ENCODE measurements around the gene SMARCE1. TPM values are rescaled to one million over a fixed set of nuclear protein-coding genes. Genes with fewer than 3 reads are reported as not detected.
A peak's percentile ranks its signal among the peaks of the same experiment; 100 is the strongest.

The SMARCE1 gene
- total RNA-seq, 2 donors from 2014 or later = 50.4 to 54.9 TPM

DNA sequence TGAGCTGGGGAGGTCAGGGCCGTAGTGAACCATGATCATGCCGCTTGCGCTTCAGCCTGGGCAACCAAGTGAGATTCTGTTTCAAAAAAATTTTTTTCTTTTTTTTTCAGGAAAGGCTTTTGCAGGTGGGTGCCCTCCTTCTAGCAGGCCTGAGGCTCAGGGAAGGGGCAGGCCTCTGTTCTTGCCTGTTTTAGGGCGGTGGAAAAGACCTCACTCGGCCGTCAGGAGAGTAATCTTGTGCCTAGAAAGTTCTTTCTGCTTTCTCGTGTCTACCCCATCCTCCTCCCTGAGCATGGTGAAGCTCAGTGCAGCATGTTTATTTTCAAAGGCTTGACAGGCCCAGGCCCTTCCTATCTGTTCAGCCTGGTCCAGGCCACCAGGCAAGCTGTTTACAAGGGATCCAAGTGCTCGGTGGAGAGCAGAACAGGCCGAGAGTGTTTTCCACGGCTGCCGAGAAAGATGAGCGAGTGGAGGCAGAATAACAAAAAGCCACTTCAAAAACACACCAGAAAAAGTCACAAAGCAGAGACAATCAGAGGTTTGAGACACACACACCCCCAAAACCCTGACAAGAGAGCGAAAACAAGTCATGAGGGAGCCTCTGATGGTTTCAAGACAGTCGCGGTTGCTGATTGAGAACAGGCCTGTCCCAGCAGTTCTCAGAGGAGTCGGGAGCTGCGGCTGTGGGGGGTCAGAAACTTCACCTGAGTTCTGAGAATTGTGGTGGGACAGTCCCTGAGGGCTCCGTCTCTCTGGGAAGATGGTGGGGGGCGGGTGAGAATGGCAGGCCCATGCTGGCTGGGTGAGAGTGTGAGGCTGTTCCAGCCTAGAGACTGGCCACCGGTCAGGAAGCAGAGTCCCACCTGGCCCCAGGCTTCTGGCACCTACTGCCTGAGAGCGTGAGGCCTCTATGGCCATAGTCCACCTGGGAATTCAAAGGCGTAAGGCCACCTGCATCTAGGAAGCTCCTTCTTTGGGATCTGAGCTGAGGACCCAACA is 44.9 kb downstream of the SMARCE1 start:
- Histone ChIP-seq H3K4me1 (no peaks in the 10 kb centered on the region), H3K27ac (no peak overlapping the region), H3K4me3 (no peak overlapping the region), H3K36me3 (no peaks in the 10 kb centered on the region), H3K9me3 (no peaks in the 10 kb centered on the region), H3K27me3 (no peaks in the 10 kb centered on the region)
- TF ChIP-seq, protein P1, sequence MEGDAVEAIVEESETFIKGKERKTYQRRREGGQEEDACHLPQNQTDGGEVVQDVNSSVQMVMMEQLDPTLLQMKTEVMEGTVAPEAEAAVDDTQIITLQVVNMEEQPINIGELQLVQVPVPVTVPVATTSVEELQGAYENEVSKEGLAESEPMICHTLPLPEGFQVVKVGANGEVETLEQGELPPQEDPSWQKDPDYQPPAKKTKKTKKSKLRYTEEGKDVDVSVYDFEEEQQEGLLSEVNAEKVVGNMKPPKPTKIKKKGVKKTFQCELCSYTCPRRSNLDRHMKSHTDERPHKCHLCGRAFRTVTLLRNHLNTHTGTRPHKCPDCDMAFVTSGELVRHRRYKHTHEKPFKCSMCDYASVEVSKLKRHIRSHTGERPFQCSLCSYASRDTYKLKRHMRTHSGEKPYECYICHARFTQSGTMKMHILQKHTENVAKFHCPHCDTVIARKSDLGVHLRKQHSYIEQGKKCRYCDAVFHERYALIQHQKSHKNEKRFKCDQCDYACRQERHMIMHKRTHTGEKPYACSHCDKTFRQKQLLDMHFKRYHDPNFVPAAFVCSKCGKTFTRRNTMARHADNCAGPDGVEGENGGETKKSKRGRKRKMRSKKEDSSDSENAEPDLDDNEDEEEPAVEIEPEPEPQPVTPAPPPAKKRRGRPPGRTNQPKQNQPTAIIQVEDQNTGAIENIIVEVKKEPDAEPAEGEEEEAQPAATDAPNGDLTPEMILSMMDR (IDR thresholded peaks at IDR 0.05) = no peak
- no peak for DNase-seq (ENCODE audit: low spot score)

DNA sequence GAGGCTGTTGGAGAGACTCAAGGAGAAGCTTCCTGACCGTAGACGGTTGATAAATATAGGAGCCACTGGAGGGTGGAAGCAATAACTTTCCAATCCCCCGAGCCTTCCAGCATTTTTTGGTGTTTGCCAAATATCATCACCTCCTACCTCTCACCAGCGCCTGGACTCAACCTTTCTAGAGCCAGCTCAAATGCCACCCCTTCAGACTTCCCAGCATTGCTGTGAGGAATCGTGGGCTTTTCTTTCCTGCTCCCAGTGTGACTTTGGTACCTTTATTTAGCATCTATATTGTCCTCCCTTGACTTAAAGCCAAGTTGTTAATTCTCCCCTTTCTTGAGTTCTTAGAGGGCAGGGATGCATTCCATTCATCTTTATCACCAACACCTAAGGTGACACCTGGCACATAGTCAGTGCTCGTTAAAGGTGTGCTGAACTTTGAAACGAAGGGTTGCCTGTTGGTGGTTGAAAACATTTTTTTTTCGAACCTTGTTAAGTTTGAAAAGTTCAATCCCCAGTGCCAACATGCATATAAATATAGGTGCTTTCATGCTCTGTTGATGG is 47.1 kb downstream of the SMARCE1 start:
- DNase-seq (ENCODE audit: low spot score) = no peak
- Histone ChIP-seq H3K9me3 (no peaks in the 10 kb centered on the region), H3K27me3 (no peaks in the 10 kb centered on the region), H3K27ac (no peak overlapping the region), H3K4me3 (no peak overlapping the region), H3K4me1 (no peaks in the 10 kb centered on the region), H3K36me3 (no peaks in the 10 kb centered on the region)
- TF ChIP-seq, protein P1 (IDR thresholded peaks at IDR 0.05) = no peak

DNA sequence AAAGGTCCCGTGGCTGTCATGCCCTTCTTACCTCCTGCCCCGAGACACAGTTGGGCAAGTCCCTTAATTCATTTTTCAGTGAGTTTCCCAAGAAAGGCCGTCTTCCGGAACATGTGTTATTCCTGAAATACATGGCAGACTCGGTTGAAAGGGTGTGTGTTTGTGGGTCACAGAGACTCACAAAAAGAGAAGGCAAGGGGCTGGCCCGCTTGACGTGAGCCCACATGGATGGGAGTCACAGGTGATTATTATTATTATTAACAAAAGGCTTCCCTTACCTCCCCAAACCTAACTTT is 48.2 kb downstream of the SMARCE1 start:
- Histone ChIP-seq H3K4me3 (no peak overlapping the region), H3K27ac (no peak overlapping the region), H3K4me1 (no peaks in the 10 kb centered on the region), H3K9me3 (no peaks in the 10 kb centered on the region), H3K27me3 (no peaks in the 10 kb centered on the region), H3K36me3 (no peaks in the 10 kb centered on the region)
- peak; percentile 59 for DNase-seq (ENCODE audit: low spot score)
- TF ChIP-seq, protein P1 (IDR thresholded peaks at IDR 0.05) = no peak

DNA sequence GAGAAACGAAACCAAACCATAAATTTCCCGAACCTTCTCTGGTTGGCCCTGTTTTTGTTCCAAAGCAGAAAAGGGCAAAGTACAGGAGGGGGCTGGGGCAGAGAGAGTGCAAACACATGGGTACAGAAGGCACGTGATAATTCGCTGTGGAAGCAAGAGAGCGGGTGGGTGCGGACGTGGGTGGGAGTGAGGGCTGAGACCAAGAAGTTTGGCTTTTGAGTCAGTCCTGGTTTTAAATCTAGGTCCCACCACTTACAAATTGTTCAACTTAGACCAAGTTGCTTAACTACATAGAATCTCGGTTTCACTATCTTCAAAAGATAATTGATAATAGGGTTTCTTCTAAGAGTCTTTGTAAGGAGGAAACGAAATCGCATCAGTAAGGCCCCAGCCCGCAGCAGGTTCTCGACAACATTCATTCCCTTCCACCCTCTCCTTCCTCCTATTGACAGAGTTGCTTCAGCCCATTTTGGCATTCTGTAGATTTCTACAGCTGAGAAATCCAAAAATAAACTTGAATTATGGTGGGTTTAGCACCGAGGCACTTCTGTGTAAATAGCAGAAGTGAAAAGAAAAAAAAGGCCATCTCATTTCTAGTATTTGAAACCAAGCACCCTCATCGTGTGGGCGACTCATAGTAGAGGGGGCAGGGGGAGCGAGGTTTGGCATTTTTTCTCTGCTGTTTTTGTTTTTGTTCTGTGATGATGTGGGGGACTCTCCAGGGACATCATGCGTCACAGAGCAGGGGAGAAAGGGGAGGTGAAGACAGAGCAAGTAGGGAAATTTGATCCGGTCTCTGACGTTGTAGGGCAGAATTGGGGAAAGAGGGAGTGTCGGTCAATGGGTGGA is 48.8 kb downstream of the SMARCE1 start:
- Histone ChIP-seq H3K9me3 (no peaks in the 10 kb centered on the region), H3K36me3 (no peaks in the 10 kb centered on the region), H3K4me3 (no peak overlapping the region), H3K27ac (peak overlapping the region in 1 of 2 donors; percentile 30), H3K4me1 (no peaks in the 10 kb centered on the region), H3K27me3 (no peaks in the 10 kb centered on the region)
- TF ChIP-seq, protein P1 (IDR thresholded peaks at IDR 0.05) = no peak
- DNase-seq (ENCODE audit: low spot score) = peak; percentile 30

DNA sequence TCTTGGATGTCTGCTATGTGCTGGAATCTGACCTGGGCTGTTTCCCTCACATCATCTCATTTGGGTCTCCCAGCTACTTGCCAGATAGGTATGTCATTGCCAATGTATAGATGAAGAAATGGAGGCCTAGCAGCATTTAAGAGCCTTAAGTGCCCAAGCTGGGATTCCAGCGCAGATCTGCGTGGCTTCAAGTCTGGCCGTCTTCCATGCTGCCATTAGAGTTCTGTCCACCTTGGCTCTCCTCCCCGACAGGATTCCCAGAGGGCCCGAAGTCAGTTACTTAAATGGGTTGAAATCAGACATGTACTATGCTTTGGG is 49.4 kb downstream of the SMARCE1 start:
- TF ChIP-seq, protein P1 (IDR thresholded peaks at IDR 0.05) = no peak
- no peaks in the 10 kb centered on the region for H3K4me1 ChIP-seq
- DNase-seq (ENCODE audit: low spot score) = peak; percentile 42
- no peaks in the 10 kb centered on the region for H3K36me3 ChIP-seq
- no peak overlapping the region for H3K4me3 ChIP-seq
- peak overlapping the region in 1 of 2 donors; percentile 30 for H3K27ac ChIP-seq
- no peaks in the 10 kb centered on the region for H3K27me3 ChIP-seq
- no peaks in the 10 kb centered on the region for H3K9me3 ChIP-seq

All from right atrium auricular region (tissue), 2 donors.